OCI-LY1 (cell line): Measurements from ENCODE around the gene MYOF.

ENCODE experiments used
- EZH2 ChIP-seq: fragments of 200-600 bp; sonication (generic), shearing (Covaris generic); IDR thresholded peaks from 2 replicates; pipeline ENCODE4 v1.8.0; 2017; ENCODE audit warnings: borderline replicate concordance, mixed run types, mild to moderate bottlenecking, antibody characterized with exemption, low read length, moderate library complexity, mixed read lengths
- TF ChIP-seq, protein P1 (sequence below): fragments of 200-600 bp; sonication (generic), shearing (Covaris generic); IDR thresholded peaks from 2 replicates; pipeline ENCODE4 v1.5.1; 2017; ENCODE audit warnings: mild to moderate bottlenecking, antibody characterized with exemption, low read length, moderate library complexity, mixed read lengths

GRCh38 chr10:93413252-93413689 lies 68.9 kb downstream of the MYOF start:
- TF ChIP-seq, protein P1, sequence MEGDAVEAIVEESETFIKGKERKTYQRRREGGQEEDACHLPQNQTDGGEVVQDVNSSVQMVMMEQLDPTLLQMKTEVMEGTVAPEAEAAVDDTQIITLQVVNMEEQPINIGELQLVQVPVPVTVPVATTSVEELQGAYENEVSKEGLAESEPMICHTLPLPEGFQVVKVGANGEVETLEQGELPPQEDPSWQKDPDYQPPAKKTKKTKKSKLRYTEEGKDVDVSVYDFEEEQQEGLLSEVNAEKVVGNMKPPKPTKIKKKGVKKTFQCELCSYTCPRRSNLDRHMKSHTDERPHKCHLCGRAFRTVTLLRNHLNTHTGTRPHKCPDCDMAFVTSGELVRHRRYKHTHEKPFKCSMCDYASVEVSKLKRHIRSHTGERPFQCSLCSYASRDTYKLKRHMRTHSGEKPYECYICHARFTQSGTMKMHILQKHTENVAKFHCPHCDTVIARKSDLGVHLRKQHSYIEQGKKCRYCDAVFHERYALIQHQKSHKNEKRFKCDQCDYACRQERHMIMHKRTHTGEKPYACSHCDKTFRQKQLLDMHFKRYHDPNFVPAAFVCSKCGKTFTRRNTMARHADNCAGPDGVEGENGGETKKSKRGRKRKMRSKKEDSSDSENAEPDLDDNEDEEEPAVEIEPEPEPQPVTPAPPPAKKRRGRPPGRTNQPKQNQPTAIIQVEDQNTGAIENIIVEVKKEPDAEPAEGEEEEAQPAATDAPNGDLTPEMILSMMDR: no peak
- TF ChIP-seq EZH2: no peak
